Activated CD8-positive, alpha-beta T cell treated with anti-CD3 and anti-CD28 coated beads for 36 hours (primary cell): Measurements from ENCODE around the gene ADGRL1. TPM values are rescaled to one million over a fixed set of nuclear protein-coding genes. Genes with fewer than 3 reads are reported as not detected.
"Not testable (repeated sequence)": the region's sequence is repeated elsewhere in the genome, so short reads cannot be mapped to it uniquely, and the experiment has no call there.

Source experiments
- ATAC-seq: fragments of 200-7000 bp; cut with Tn5 transposase; one replicate; pipeline ENCODE4 v1.10.0; 2021; ENCODE audit warnings: mild to moderate bottlenecking, moderate library complexity
- CTCF ChIA-PET: fragments of 350-600 bp; sonication (Branson Sonifier 250); formaldehyde crosslinking; loops from one replicate; lab custom pipeline; 2021; ENCODE audit warnings: antibody characterized with exemption; lab: Charles Lee
- POLR2A ChIA-PET: fragments of 350-600 bp; sonication (Branson Sonifier 250); formaldehyde crosslinking; loops from one replicate; lab custom pipeline; 2021; ENCODE audit warnings: antibody characterized with exemption; lab: Charles Lee
- DNase-seq: peaks from one replicate; pipeline ENCODE4 v3.0.0-alpha.2; 2020
- H3K27ac Mint-ChIP-seq: one replicate; pipeline ENCODE4 v1.8.0; 2021; ENCODE audit warnings: mild to moderate bottlenecking, mixed read lengths
- H3K27me3 Mint-ChIP-seq: one replicate; pipeline ENCODE4 v1.8.0; 2021; ENCODE audit warnings: mixed read lengths
- H3K36me3 Mint-ChIP-seq: one replicate; pipeline ENCODE4 v1.8.0; 2021; ENCODE audit warnings: low read depth, mixed read lengths
- H3K4me1 Mint-ChIP-seq: one replicate; pipeline ENCODE4 v1.8.0; 2021; ENCODE audit warnings: low read depth, mixed read lengths
- H3K4me3 Mint-ChIP-seq: one replicate; pipeline ENCODE4 v1.8.0; 2021; ENCODE audit warnings: mild to moderate bottlenecking, moderate library complexity, mixed read lengths
- H3K9me3 Mint-ChIP-seq: one replicate; pipeline ENCODE4 v1.8.0; 2021; ENCODE audit warnings: mixed read lengths
- intact Hi-C: fragments of 100-400 bp; cut with micrococcal nuclease; formaldehyde crosslinking; loops from one replicate; pipeline ENCODE4 v1.10.0; 2022
- total RNA-seq, 2 experiments: library from RNA; stranded (reverse); gene quantifications; one replicate each; pipeline ENCODE4 v1.2.3, GENCODE V29; 2021
- TF ChIP-seq, protein P1 (sequence below): fragments of 200-600 bp; IDR thresholded peaks from one replicate; pipeline ENCODE4 v1.8.0; 2022; ENCODE audit warnings: antibody characterized with exemption, mild to moderate bottlenecking

ADGRL1 gene
- total RNA-seq, 2 experiments from 2014 or later, result 11.8 to 14.5 TPM

DNA sequence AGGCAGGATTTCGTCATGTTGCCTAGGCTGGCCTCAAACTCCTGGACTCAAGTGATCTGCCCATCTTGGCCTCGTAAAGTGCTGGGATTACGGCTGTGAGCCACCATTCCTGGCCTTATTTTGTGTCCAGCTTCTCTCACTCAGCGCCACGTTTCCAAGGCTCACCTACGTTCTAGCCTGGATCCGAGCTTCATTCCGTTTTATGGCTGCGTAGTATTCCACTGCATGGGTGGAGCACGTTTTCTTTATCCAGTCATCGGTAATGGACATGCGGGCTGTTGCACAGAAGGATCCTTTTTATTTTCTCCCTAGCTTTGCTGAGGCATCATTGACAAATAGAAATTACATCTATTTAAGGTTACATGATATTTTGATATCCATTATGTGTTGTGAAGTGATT, 16.6 kb downstream of the ADGRL1 start:
- Mint-ChIP-seq H3K27me3 (no peaks in the 10 kb centered on the region), H3K4me3 (no peak overlapping the region), H3K36me3 (no peaks in the 10 kb centered on the region), H3K9me3 (no peaks in the 10 kb centered on the region), H3K4me1 (peaks cover 5% of the 10 kb centered on the region), H3K27ac (no peak overlapping the region)
- ChIA-PET CTCF (interaction anchor here (1.5 to 2.0 kb wide), 2 partner anchors 53 to 159 kb away, joined by 3 to 8 read pairs; partner anchors contain the start of gene ASF1B), POLR2A (no interaction called here)
- intact Hi-C loops, result no loop called here
- ATAC-seq, result no peak
- no peak for DNase-seq
- TF ChIP-seq, protein P1, sequence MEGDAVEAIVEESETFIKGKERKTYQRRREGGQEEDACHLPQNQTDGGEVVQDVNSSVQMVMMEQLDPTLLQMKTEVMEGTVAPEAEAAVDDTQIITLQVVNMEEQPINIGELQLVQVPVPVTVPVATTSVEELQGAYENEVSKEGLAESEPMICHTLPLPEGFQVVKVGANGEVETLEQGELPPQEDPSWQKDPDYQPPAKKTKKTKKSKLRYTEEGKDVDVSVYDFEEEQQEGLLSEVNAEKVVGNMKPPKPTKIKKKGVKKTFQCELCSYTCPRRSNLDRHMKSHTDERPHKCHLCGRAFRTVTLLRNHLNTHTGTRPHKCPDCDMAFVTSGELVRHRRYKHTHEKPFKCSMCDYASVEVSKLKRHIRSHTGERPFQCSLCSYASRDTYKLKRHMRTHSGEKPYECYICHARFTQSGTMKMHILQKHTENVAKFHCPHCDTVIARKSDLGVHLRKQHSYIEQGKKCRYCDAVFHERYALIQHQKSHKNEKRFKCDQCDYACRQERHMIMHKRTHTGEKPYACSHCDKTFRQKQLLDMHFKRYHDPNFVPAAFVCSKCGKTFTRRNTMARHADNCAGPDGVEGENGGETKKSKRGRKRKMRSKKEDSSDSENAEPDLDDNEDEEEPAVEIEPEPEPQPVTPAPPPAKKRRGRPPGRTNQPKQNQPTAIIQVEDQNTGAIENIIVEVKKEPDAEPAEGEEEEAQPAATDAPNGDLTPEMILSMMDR, result no peak

DNA sequence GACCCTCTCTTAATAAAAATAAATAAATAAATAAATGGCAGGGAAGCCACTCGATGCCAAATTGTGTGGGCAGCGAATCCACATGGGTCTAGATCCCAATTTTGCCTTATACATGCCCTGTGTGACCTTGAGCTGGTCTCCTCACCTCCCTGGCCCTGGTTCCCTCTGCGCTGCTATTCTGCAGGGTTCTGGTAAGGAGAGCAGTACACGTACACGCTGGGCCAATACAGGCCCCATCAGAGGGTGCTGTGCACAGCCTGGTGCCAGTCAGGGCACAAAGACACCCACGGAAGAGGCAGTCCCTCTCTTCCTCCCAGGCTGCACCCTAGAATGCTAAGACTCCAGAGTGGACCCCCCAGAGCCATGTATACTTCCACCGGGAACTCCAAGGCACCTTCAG, 17.9 kb downstream of the ADGRL1 start:
- ATAC-seq, POLR2A ChIA-PET, H3K36me3 Mint-ChIP-seq, H3K27me3 Mint-ChIP-seq, H3K4me3 Mint-ChIP-seq, H3K4me1 Mint-ChIP-seq, H3K9me3 Mint-ChIP-seq, DNase-seq, H3K27ac Mint-ChIP-seq, intact Hi-C loops: not testable (repeated sequence)
- CTCF ChIA-PET, result interaction anchor here (0.9 kb wide), 1 partner anchor 160 kb away, joined by 4 read pairs; no protein-coding TSS in a partner anchor

- Mint-ChIP-seq H3K27ac (no peak overlapping the region), H3K27me3 (no peaks in the 10 kb centered on the region), H3K4me3 (no peak overlapping the region), H3K4me1 (peaks cover 5% of the 10 kb centered on the region), H3K36me3 (no peaks in the 10 kb centered on the region), H3K9me3 (no peaks in the 10 kb centered on the region)
- ChIA-PET CTCF (interaction anchor here (0.6 to 1.1 kb wide), 3 partner anchors 38 to 161 kb away, joined by 3 to 4 read pairs (median 3); no protein-coding TSS in a partner anchor), POLR2A (no interaction called here)
- intact Hi-C loops, result no loop called here
- TF ChIP-seq, protein P1, result no peak
- DNase-seq, result no peak
- ATAC-seq, result no peak
Measured at GRCh38 chr19:14187561-14187960, 18.4 kb downstream of the ADGRL1 start.

- H3K9me3 Mint-ChIP-seq, POLR2A ChIA-PET, H3K27me3 Mint-ChIP-seq, DNase-seq, ATAC-seq, intact Hi-C loops, H3K4me1 Mint-ChIP-seq, H3K36me3 Mint-ChIP-seq, H3K4me3 Mint-ChIP-seq, H3K27ac Mint-ChIP-seq: not testable (repeated sequence)
- CTCF ChIA-PET, result interaction anchor here (0.6 to 1.1 kb wide), 2 partner anchors 38 to 49 kb away, joined by 3 read pairs; no protein-coding TSS in a partner anchor
Measured at GRCh38 chr19:14186684-14187083, 19.3 kb downstream of the ADGRL1 start.

- intact Hi-C loops, H3K9me3 Mint-ChIP-seq, H3K27ac Mint-ChIP-seq, H3K27me3 Mint-ChIP-seq, ATAC-seq, H3K4me1 Mint-ChIP-seq, DNase-seq, H3K4me3 Mint-ChIP-seq, H3K36me3 Mint-ChIP-seq: not testable (repeated sequence)
- ChIA-PET CTCF (interaction anchor here (1.0 kb wide), 1 partner anchor 324 kb away, joined by 3 read pairs; no protein-coding TSS in a partner anchor), POLR2A (interaction anchor here (0.6 kb wide), 1 partner anchor 198 kb away, joined by 3 read pairs; no protein-coding TSS in a partner anchor)
Measured at GRCh38 chr19:14185691-14186090, 20.3 kb downstream of the ADGRL1 start.

- intact Hi-C loops, result no loop called here
- Mint-ChIP-seq H3K27ac (no peak overlapping the region), H3K4me3 (no peak overlapping the region), H3K4me1 (no peaks in the 10 kb centered on the region), H3K36me3 (no peaks in the 10 kb centered on the region), H3K9me3 (no peaks in the 10 kb centered on the region), H3K27me3 (no peaks in the 10 kb centered on the region)
- ChIA-PET CTCF (interaction anchor here (1.0 to 1.5 kb wide), 3 partner anchors 163 to 323 kb away, joined by 3 to 7 read pairs (median 5); no protein-coding TSS in a partner anchor), POLR2A (interaction anchor here (0.6 kb wide), 1 partner anchor 198 kb away, joined by 3 read pairs; no protein-coding TSS in a partner anchor)
- ATAC-seq (no peak), DNase-seq (no peak)
- TF ChIP-seq, protein P1, result no peak
Measured at GRCh38 chr19:14185158-14185557, 20.8 kb downstream of the ADGRL1 start.
